SH-SY5Y (cell line): ENCODE measurements around the gene MTHFD2L.

Experiments used
- GATA2 ChIP-seq: IDR thresholded peaks from 2 replicates; pipeline ENCODE4 v1.6.1; 2011; ENCODE audit warnings: mild to moderate bottlenecking, low read depth, low read length
- GATA3 ChIP-seq: IDR thresholded peaks from 2 replicates; pipeline ENCODE4 v1.6.1; 2011; ENCODE audit warnings: low read depth, mild to moderate bottlenecking, low read length, moderate library complexity

GRCh38 chr4:74125029-74125428 lies 32.9 kb upstream of the MTHFD2L start:
- TF ChIP-seq GATA3 (no peak), GATA2 (no peak)
